ENCODE results near the gene VILL. TPM values are rescaled to one million over a fixed set of nuclear protein-coding genes. Genes with fewer than 3 reads are reported as not detected.

The VILL gene
- total RNA-seq, 2 experiments from 2014 or later, result 13.2 to 23.5 TPM

DNA sequence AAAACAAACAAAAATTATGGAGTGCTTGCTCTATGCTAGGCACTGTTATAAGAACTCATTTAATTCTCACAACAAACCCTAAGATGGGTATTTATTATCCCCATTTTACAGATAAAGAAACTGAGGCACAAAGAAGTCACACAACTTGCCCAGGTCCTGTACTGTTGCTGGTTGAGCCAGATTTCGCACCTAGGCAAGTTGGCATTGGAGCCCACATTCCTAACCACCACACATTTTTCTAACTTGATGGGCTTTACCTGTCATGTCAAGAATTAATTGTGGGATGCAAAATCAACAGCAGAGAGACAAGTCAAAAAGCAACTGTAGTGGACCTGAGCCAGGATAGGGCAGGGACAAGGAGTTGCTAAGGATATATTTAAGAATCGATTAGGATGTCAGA, 47.9 kb upstream of the VILL start:
- no peak overlapping the region for H3K4me2 ChIP-seq (ENCODE audit: low read length)
- no peaks in the 10 kb centered on the region for H3K9me3 ChIP-seq (ENCODE audit: low read length)
- H4K20me1 ChIP-seq (ENCODE audit: insufficient read depth, low read length), result no peaks in the 10 kb centered on the region
- POLR2A ChIA-PET, result interaction anchor here (1.1 kb wide), 1 partner anchor 16 kb away, joined by 3 read pairs; no protein-coding TSS in a partner anchor
- no peaks in the 10 kb centered on the region for H3K79me2 ChIP-seq (ENCODE audit: insufficient read depth, low read depth, low read length)
- H3K4me3 ChIP-seq (ENCODE audit: low read depth, low read length, poor library complexity, severe bottlenecking), result no peak overlapping the region
- intact Hi-C loops (cut with micrococcal nuclease; ENCODE audit: unreplicated experiment), result no loop called here
- no peak for DNase-seq (ENCODE audit: low spot score)
- no peak overlapping the region for H2AFZ ChIP-seq (ENCODE audit: low read length)
- CTCF ChIA-PET (ENCODE audit: unreplicated experiment), result no interaction called here
- TF ChIP-seq, protein P1, sequence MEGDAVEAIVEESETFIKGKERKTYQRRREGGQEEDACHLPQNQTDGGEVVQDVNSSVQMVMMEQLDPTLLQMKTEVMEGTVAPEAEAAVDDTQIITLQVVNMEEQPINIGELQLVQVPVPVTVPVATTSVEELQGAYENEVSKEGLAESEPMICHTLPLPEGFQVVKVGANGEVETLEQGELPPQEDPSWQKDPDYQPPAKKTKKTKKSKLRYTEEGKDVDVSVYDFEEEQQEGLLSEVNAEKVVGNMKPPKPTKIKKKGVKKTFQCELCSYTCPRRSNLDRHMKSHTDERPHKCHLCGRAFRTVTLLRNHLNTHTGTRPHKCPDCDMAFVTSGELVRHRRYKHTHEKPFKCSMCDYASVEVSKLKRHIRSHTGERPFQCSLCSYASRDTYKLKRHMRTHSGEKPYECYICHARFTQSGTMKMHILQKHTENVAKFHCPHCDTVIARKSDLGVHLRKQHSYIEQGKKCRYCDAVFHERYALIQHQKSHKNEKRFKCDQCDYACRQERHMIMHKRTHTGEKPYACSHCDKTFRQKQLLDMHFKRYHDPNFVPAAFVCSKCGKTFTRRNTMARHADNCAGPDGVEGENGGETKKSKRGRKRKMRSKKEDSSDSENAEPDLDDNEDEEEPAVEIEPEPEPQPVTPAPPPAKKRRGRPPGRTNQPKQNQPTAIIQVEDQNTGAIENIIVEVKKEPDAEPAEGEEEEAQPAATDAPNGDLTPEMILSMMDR (conservative IDR thresholded peaks at IDR 0.05; ENCODE audit: low read length), result no peak
- TF ChIP-seq EZH2phosphoT487 (IDR thresholded peaks at IDR 0.05; ENCODE audit: borderline replicate concordance, low read depth, low read length), result no peak
- H3K9me2 ChIP-seq (ENCODE audit: insufficient read depth, low read length), result no peaks in the 10 kb centered on the region
- H3K27ac ChIP-seq (ENCODE audit: low read depth, low read length, poor library complexity, severe bottlenecking), result no peak overlapping the region
- H3K4me1 ChIP-seq (ENCODE audit: insufficient read depth, low read length, poor library complexity, severe bottlenecking), result no peaks in the 10 kb centered on the region
- no TSS peak for BruUV-seq (replicated peaks)
- H3K36me3 ChIP-seq (ENCODE audit: insufficient read depth, low read length), result no peaks in the 10 kb centered on the region

DNA sequence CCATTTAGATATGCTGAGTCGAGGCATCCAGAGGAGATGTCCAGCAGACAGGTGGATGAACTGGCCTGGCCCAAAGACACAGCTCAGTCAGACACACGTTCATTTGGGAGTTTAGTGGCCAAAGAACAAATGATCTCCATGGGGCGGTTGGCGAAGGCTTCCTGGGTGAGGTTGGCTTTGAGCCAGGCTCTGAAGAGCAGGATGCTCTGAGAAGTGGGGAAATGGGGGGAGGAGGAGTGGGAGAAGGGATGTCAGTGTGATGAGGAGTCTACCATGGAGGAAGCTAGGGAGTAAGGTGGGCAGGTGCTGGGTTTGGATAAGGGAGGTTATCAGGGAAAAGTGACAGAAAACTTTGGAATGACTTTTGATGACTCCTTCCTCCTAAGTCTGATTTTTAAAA, 47.5 kb upstream of the VILL start:
- no peak for DNase-seq (ENCODE audit: low spot score)
- no TSS peak for BruUV-seq (replicated peaks)
- TF ChIP-seq, protein P1 (conservative IDR thresholded peaks at IDR 0.05; ENCODE audit: low read length), result no peak
- TF ChIP-seq EZH2phosphoT487 (IDR thresholded peaks at IDR 0.05; ENCODE audit: borderline replicate concordance, low read depth, low read length), result no peak
- H3K79me2 ChIP-seq (ENCODE audit: insufficient read depth, low read depth, low read length), result no peaks in the 10 kb centered on the region
- no peaks in the 10 kb centered on the region for H3K4me1 ChIP-seq (ENCODE audit: insufficient read depth, low read length, poor library complexity, severe bottlenecking)
- ChIA-PET POLR2A (no interaction called here), CTCF (ENCODE audit: unreplicated experiment) (no interaction called here)
- H3K4me3 ChIP-seq (ENCODE audit: low read depth, low read length, poor library complexity, severe bottlenecking), result no peak overlapping the region
- H4K20me1 ChIP-seq (ENCODE audit: insufficient read depth, low read length), result no peaks in the 10 kb centered on the region
- no peak overlapping the region for H3K27ac ChIP-seq (ENCODE audit: low read depth, low read length, poor library complexity, severe bottlenecking)
- no peaks in the 10 kb centered on the region for H3K36me3 ChIP-seq (ENCODE audit: insufficient read depth, low read length)
- no peak overlapping the region for H2AFZ ChIP-seq (ENCODE audit: low read length)
- no peak overlapping the region for H3K4me2 ChIP-seq (ENCODE audit: low read length)
- no peaks in the 10 kb centered on the region for H3K9me2 ChIP-seq (ENCODE audit: insufficient read depth, low read length)
- intact Hi-C loops (cut with micrococcal nuclease; ENCODE audit: unreplicated experiment), result no loop called here
- no peaks in the 10 kb centered on the region for H3K9me3 ChIP-seq (ENCODE audit: low read length)

DNA sequence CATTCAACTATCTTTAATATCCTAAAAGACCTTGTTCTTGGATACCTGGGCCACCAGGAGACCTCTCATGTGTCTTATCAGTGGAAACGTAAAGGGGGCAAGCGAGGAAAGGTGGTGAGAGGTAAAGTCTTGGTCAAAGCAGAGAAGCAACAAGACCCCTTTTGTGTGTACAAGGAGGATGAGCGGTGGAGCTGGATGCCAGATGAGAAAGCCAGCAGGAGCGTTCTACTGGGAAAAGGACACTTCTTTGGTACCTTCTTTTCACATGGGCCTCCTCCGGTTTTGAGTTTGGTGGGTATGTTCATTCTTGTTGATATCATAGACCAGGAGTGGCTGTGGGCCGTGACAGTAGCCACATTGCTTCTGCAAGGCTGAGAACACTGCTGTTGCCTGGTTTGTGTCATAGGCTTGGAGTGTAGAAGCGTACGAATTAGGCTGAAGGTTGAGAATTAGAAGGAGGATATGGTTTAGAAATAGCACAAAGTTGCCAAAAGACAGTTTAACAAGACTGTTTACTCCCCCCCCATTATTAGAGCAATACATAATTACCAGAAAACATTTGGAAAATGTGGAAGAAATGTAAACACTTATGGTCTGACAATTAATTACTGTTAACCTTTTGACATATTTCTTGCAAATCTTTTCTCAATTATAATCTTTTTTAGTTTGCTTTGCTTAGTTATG, 46.8 kb upstream of the VILL start:
- CTCF ChIA-PET (ENCODE audit: unreplicated experiment), result no interaction called here
- POLR2A ChIA-PET, result no interaction called here
- Histone ChIP-seq H3K27ac (ENCODE audit: low read depth, low read length, poor library complexity, severe bottlenecking) (no peak overlapping the region), H3K4me1 (ENCODE audit: insufficient read depth, low read length, poor library complexity, severe bottlenecking) (no peaks in the 10 kb centered on the region), H3K9me3 (ENCODE audit: low read length) (no peaks in the 10 kb centered on the region), H3K4me3 (ENCODE audit: low read depth, low read length, poor library complexity, severe bottlenecking) (no peak overlapping the region), H3K79me2 (ENCODE audit: insufficient read depth, low read depth, low read length) (no peaks in the 10 kb centered on the region), H3K4me2 (ENCODE audit: low read length) (no peak overlapping the region), H3K36me3 (ENCODE audit: insufficient read depth, low read length) (no peaks in the 10 kb centered on the region), H4K20me1 (ENCODE audit: insufficient read depth, low read length) (no peaks in the 10 kb centered on the region), H3K9me2 (ENCODE audit: insufficient read depth, low read length) (no peaks in the 10 kb centered on the region), H2AFZ (ENCODE audit: low read length) (no peak overlapping the region)
- DNase-seq (ENCODE audit: low spot score), result no peak
- intact Hi-C loops (cut with micrococcal nuclease; ENCODE audit: unreplicated experiment), result no loop called here
- BruUV-seq (replicated peaks), result no TSS peak
- no peak for TF ChIP-seq EZH2phosphoT487 (IDR thresholded peaks at IDR 0.05; ENCODE audit: borderline replicate concordance, low read depth, low read length)
- TF ChIP-seq, protein P1 (conservative IDR thresholded peaks at IDR 0.05; ENCODE audit: low read length), result no peak

All from OCI-LY7 (cell line).